Sigmoid colon (tissue), 7 donors: ENCODE measurements around the gene SLC2A6. TPM values are rescaled to one million over a fixed set of nuclear protein-coding genes. Genes with fewer than 3 reads are reported as not detected.
A peak's percentile ranks its signal among the peaks of the same experiment; 100 is the strongest.

Source experiments
- DNase-seq: peaks from one replicate; pipeline ENCODE4 v3.0.0-alpha.2; 2019
- H3K27ac ChIP-seq, 4 donors: fragments of 200-600 bp; sonication (generic); one replicate each; pipeline ENCODE4 v1.5.1; 2016 to 2019; ENCODE audit warnings: mild to moderate bottlenecking in 1 of 4
- H3K27me3 ChIP-seq, 3 donors: fragments of 200-600 bp; sonication (generic); one replicate each; pipeline ENCODE4 v1.5.1; 2019; ENCODE audit warnings: mild to moderate bottlenecking in 1 of 3
- H3K36me3 ChIP-seq, 4 donors: fragments of 200-600 bp; sonication (generic); one replicate each; pipeline ENCODE4 v1.5.1; 2016 to 2019
- H3K4me1 ChIP-seq, 4 donors: fragments of 200-600 bp; sonication (generic); one replicate each; pipeline ENCODE4 v1.5.1; 2017 to 2019
- H3K4me3 ChIP-seq, 4 donors: fragments of 200-600 bp; sonication (generic); one replicate each; pipeline ENCODE4 v1.5.1; 2017 to 2019; ENCODE audit warnings: mild to moderate bottlenecking in 2 of 4, moderate library complexity in 1 of 4
- H3K9me3 ChIP-seq, 4 donors: fragments of 200-600 bp in 3 of 4; sonication (generic) in 3 of 4; one replicate each; pipeline versions ENCODE4 v1.5.1 to v1.6.1; 2013 to 2019
- EP300 ChIP-seq, 4 donors: sonication (generic); formaldehyde crosslinking; IDR thresholded peaks; one replicate each; pipeline ENCODE4 v1.6.1; 2017; ENCODE audit warnings: antibody characterized with exemption in 4 of 4
- POLR2A ChIP-seq, 2 donors: fragments of 450-650 bp; IDR thresholded peaks; one replicate each; pipeline ENCODE4 v1.6.1; 2016; ENCODE audit warnings: antibody characterized with exemption in 2 of 2, mild to moderate bottlenecking in 2 of 2, moderate library complexity in 2 of 2
- POLR2AphosphoS5 ChIP-seq, 4 donors: sonication (generic); formaldehyde crosslinking; IDR thresholded peaks; one replicate each; pipeline ENCODE4 v1.6.1; 2017; ENCODE audit warnings: antibody characterized with exemption in 4 of 4
- WGBS, 2 donors: extraction: QIAGEN DNeasy Blood & Tissue Kit; methylation state at CpG; one replicate each; pipeline ENCODE4 v1.1.7; 2013; 5-methylcytosine and 5-hydroxymethylcytosine counted together
- intact Hi-C: fragments of 100-400 bp; cut with DNase I; formaldehyde crosslinking; loops from one replicate; pipeline ENCODE4 v1.15.1; 2023
- polyA plus RNA-seq, 3 donors: library from polyadenylated mRNA; stranded (reverse); fragments of 200-250 nt; gene quantifications; one replicate each; pipeline ENCODE4 v1.2.3, GENCODE V29; 2013
- total RNA-seq, 4 donors: library from RNA; depleted of rRNA; stranded (reverse); fragments of >200 nt; gene quantifications; one replicate each; pipeline ENCODE4 v1.1.0, GENCODE V29; 2016
- TF ChIP-seq, protein P1 (sequence below), 4 experiments: fragments of 450-650 bp in 3 of 4; fragments of 200-600 bp in 1 of 4; IDR thresholded peaks; one replicate each; pipeline ENCODE4 v1.5.1; 2016 to 2019; ENCODE audit warnings: antibody characterized with exemption in 4 of 4, mild to moderate bottlenecking in 3 of 4, moderate library complexity in 2 of 4
- donor health status: healthy with polysubstance abuse.
- donor health status: Bipolar disorder and iron deficiency.
- donor health status: healthy.

SLC2A6 gene
- total and polyA plus RNA-seq, 7 donors = 1.2 to 8.2 (median 1.8) TPM

DNA sequence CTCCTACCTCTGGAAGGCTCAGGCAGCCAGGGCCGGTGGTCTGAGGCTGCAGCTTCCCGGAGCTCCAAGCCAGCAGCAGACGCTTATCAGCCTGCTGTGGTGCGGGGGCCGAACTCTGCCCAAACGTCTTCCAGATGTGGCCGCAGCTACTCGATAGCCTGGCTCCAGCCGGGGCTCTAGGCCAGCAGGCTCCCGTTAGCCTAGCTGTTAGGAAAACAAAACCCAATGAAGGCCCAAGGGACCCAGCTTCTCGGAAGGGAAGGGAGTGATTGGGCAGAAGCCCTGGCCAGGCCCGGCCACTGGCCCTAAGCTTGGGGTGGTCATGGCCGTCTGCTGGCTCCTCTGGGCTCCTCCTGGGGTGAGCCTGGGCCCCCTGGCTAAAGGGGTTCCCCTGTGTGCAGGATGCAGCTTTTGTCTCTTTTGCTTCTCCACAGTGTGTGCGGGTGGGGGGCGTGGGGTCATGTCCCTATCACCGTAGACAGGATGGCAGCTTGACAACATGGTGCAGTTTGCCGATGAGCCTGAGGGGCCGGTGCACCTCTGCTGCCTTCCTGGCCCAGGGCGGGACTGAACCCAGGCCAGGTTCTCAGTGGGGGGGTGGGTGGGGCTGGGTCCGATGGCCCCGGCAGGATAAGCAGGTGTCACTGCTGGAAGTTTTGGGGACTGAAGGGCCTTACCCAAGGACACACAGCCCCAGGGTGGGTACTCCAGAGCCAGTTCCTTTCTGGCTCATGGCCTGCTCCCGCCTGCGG lies 27.2 kb upstream of the SLC2A6 start:
- H3K36me3 ChIP-seq = no peaks in the 10 kb centered on the region
- peaks cover 0 to 13% (median 10%) of the 10 kb centered on the region in 4 donors for H3K4me1 ChIP-seq
- peak overlapping the region in 1 of 4 donors; percentile 42 for H3K27ac ChIP-seq
- no peak for DNase-seq
- WGBS, 2 donors = 73 to 79% methylated on average over 23 of the region's 23 CpGs
- TF ChIP-seq, protein P1, sequence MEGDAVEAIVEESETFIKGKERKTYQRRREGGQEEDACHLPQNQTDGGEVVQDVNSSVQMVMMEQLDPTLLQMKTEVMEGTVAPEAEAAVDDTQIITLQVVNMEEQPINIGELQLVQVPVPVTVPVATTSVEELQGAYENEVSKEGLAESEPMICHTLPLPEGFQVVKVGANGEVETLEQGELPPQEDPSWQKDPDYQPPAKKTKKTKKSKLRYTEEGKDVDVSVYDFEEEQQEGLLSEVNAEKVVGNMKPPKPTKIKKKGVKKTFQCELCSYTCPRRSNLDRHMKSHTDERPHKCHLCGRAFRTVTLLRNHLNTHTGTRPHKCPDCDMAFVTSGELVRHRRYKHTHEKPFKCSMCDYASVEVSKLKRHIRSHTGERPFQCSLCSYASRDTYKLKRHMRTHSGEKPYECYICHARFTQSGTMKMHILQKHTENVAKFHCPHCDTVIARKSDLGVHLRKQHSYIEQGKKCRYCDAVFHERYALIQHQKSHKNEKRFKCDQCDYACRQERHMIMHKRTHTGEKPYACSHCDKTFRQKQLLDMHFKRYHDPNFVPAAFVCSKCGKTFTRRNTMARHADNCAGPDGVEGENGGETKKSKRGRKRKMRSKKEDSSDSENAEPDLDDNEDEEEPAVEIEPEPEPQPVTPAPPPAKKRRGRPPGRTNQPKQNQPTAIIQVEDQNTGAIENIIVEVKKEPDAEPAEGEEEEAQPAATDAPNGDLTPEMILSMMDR (IDR thresholded peaks at IDR 0.05) = no peak
- TF ChIP-seq EP300 (IDR thresholded peaks at IDR 0.05) (no peak), POLR2AphosphoS5 (IDR thresholded peaks at IDR 0.05) (no peak), POLR2A (IDR thresholded peaks at IDR 0.05) (no peak)
- H3K4me3 ChIP-seq = no peak overlapping the region
- no peaks in the 10 kb centered on the region for H3K27me3 ChIP-seq
- peaks cover 0 to 12% (median 4%) of the 10 kb centered on the region in 4 donors for H3K9me3 ChIP-seq
- intact Hi-C loops = no loop called here

DNA sequence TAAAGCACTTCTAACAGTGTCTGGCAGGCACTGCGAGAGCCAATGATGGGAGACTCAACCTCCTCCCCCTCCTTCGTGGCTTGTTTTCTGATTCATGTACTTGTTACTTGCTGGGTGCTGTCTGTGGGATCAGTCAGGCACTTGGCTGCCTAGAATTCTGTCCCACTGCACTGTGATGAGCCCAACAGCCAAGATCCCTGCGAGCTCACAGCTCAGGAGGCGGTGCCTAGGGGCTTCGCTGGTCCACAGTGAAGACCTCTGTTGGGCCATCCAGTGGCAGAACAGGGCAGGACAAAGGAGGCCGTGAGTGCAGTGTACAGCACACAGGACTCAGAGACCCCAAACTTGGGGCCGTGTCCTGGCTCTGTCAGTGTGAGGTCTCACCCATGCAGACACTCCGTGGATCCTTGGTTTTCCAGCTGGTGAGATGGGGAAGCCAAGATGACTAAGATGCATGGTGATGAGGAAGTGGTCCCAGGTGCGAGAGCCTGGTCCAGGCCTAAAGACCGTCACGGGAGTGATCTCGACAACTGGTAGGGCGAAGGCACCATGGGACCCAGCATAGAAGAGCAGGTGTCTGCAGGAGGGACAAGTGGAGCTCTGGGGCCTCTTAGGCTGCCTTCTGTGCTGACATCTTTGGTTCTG lies 26.4 kb upstream of the SLC2A6 start:
- no peak for DNase-seq
- peak overlapping the region in 1 of 4 donors; percentile 42 for H3K27ac ChIP-seq
- 88 to 89% methylated on average over 13 of the region's 13 CpGs for WGBS, 2 donors
- no peaks in the 10 kb centered on the region for H3K36me3 ChIP-seq
- H3K9me3 ChIP-seq = peaks cover 0 to 12% (median 4%) of the 10 kb centered on the region in 4 donors
- TF ChIP-seq POLR2A (IDR thresholded peaks at IDR 0.05) (no peak), EP300 (IDR thresholded peaks at IDR 0.05) (no peak), POLR2AphosphoS5 (IDR thresholded peaks at IDR 0.05) (no peak)
- TF ChIP-seq, protein P1 (IDR thresholded peaks at IDR 0.05) = no peak
- H3K4me3 ChIP-seq = no peak overlapping the region
- intact Hi-C loops = no loop called here
- no peaks in the 10 kb centered on the region for H3K27me3 ChIP-seq
- H3K4me1 ChIP-seq = peaks cover 0 to 13% (median 10%) of the 10 kb centered on the region in 4 donors

DNA sequence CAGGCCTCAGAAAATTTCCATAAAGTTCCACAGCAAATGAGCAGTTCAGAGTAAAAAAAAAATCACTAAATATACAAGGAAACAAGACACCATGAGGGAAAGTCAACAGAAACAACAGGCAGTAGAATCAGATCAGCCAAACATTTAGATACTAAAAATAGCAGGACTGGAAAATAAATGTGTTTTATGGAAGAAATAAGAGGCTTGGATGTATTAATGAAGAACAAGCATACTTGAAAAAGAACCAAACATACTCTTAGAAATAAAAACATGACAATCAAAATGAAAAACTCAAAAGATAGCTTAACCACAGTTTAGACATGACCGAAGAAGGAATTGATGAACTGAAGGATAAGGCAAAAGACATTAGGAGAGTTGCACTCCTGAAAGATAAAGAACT lies 23.2 kb upstream of the SLC2A6 start:
- DNase-seq = no peak
- WGBS, 2 donors = 96 to 98% methylated on average over 1 of the region's 1 CpG
- TF ChIP-seq EP300 (IDR thresholded peaks at IDR 0.05) = no peak
- TF ChIP-seq, protein P1 (IDR thresholded peaks at IDR 0.05) = no peak
- TF ChIP-seq POLR2A (IDR thresholded peaks at IDR 0.05) = no peak
- TF ChIP-seq POLR2AphosphoS5 (IDR thresholded peaks at IDR 0.05) = no peak
- intact Hi-C loops = no loop called here
- H3K4me1 ChIP-seq = peaks cover 0 to 7% (median 0%) of the 10 kb centered on the region in 4 donors
- no peak overlapping the region for H3K4me3 ChIP-seq
- no peak overlapping the region for H3K27ac ChIP-seq
- no peaks in the 10 kb centered on the region for H3K36me3 ChIP-seq
- H3K27me3 ChIP-seq = peaks cover 0 to 12% (median 0%) of the 10 kb centered on the region in 3 donors
- H3K9me3 ChIP-seq = peaks cover 0 to 12% (median 4%) of the 10 kb centered on the region in 4 donors

DNA sequence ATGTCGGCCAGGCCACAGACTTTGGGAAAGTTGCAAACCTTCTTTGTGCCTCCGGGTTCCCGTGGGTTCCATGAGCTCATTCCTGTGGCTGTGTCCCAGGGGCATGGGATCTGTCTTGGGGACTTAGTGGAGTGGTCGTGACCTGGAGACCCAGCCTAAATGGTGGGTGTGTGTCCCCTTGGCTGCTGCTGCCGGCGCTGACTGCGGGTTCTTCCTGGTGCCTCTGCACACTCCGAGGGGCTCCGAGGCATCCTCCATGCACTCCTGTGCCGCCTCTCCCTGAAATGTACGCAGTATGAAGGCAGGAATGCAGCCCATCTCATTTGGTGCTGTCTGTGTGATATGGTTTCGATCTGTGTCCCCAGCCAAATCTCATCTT lies 21.0 kb upstream of the SLC2A6 start:
- Histone ChIP-seq H3K36me3 (no peaks in the 10 kb centered on the region), H3K27ac (no peak overlapping the region), H3K4me1 (peaks cover 0 to 7% (median 0%) of the 10 kb centered on the region in 4 donors), H3K9me3 (peaks cover 0 to 12% (median 4%) of the 10 kb centered on the region in 4 donors), H3K27me3 (peaks cover 0 to 24% (median 4%) of the 10 kb centered on the region in 3 donors), H3K4me3 (no peak overlapping the region)
- intact Hi-C loops = no loop called here
- whole genome bisulfite sequencing, 2 donors = 80 to 83% methylated on average over 12 of the region's 12 CpGs
- DNase-seq = no peak
- TF ChIP-seq POLR2A (IDR thresholded peaks at IDR 0.05) (no peak), POLR2AphosphoS5 (IDR thresholded peaks at IDR 0.05) (no peak), EP300 (IDR thresholded peaks at IDR 0.05) (no peak)
- TF ChIP-seq, protein P1 (IDR thresholded peaks at IDR 0.05) = no peak
